ENCODE measurements around the gene INTS13.
A peak's percentile ranks its signal among the peaks of the same experiment; 100 is the strongest.
"Not testable (repeated sequence)": the region's sequence is repeated elsewhere in the genome, so short reads cannot be mapped to it uniquely, and the experiment has no call there.

INTS13 gene

DNA sequence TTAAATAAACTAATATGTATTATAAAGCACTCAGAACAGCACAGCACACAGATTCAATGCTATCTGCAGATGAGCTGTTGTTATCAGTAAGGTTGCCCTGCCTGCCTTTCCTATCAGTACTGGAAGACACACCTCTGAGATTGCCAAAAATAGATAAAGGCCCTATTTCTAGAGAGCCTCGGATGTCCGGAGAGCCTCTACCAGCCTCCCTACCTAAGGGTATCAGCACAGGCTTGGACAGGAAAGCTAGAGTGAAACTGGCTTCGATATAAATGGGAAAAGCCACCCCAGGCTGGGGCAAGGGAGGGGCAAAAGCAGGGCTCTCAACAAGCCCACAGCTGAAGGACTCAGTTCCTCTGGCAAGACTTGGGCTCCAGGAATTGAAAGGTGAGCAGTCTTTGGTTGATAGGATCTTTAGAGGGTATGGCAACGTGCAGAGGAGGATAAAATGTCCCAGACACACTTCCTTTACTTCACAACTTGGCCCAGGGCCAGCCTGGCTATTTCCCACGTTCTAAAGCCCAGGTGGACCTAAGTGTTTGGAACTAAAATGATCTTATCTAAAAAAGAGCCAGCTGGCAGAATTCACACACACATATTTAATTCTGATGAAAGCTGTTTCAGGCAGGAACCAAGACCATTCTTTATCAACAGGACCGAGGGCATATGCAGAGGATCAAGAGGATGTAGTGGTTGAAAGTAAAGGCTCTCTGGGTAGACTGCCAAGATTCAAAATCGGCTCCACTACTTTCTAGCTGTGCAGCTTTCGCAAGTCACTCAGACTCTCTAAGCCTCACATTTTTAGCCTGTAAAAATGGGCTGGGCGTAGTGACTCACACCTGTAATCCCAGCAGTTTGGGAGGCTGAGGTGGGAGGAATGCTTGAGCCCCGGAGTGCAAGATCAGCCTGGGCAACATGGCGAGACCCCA is 67.0 kb downstream of the INTS13 start:
- DNase-seq (ENCODE audit: low spot score), result peak; percentile 40

DNA sequence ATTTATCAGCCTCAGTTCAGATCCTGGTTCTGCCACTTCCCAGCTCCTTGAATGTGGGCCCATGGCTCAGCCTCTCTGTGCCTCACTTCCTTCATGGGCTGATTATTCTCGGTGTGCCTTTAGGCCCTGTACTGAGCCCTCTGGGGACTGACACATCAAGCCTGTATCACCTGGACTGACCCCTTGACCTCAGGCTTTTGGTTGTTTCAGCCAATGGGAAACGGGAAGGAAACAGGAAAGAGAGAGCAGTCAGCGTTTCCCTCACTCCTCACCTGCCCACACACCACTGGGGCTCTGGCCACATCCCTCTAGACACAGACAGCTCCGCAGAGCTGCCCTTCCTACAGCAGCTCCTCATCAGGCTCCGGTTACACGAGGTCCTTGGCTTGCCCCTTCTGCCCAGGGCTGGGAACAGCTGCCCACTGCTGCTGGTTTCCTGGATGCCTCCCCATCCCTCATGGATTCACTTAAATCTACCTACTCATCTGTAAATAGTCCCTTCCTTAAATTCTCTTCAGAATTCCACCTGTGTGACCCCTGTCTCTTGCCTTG is 67.8 kb downstream of the INTS13 start:
- DNase-seq (ENCODE audit: low spot score), result no peak

DNA sequence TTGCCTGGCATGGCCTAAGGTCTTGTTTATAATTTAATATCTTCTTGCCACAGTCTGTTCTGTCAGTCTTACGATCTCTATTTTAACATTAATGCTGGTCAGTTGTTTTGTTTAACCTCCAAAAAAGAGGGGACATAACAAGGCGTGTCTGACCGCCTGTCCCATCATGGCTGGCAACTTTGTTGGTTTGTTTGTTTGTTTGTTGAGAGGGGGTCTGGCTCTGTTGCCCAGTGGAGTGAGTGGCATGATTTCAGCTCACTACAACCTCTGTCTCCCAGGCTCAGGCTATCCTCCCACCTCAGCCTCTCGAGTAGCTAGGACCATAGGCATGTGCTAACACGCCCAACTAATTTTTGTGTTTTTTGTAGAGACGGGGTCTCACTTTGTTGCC is 68.7 kb downstream of the INTS13 start:
- DNase-seq (ENCODE audit: low spot score), result no peak

DNA sequence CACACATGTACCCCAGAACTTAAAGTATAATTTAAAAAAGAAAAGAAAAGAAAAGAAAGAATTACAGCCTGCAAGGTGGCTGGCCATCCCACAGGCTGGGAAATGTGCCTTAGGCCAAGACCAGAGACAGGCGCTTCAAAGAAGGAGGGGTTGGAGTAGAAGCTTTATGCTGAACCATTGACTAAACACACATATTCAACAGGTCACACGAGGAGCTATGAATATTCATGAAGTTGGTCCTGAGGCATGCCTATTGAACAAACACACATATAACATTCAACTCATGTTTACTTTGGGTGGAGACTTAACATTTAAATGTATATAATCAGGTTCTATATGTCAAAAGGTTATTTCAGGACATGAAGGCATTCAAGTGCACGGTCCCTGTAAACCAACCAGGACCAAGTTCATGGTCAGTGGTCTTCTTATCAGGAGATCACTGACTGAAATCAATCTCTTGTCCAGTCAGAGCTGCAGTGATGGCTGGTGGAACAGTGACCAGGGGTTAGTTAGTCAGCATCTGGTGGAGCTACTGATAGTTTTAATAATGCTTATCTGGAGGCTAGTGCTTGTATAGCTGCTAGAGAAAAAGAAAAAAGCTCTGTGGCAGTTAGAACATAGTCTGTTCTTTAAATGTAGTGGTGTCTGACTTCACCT is 69.2 kb downstream of the INTS13 start:
- no peak for DNase-seq (ENCODE audit: low spot score)

DNA sequence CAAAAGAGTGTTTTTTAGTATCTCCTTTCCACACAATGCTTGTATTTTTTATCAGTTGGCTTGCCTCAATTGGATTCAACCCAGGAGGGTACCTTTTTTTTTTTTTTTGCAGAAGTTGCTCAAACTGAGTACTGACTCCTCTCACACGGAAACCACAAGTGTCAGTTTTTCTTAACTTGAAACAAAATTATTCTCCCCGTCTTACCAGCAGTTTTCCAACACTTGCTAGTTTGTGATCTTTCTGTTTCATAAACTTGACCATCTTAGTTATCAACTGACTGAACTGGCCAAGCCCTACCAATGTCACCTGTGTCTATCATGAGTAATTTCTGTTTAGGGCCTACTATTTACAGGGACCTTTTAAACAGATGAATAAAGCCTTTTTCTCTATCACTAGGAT is 70.7 kb downstream of the INTS13 start:
- no peak for DNase-seq (ENCODE audit: low spot score)

DNA sequence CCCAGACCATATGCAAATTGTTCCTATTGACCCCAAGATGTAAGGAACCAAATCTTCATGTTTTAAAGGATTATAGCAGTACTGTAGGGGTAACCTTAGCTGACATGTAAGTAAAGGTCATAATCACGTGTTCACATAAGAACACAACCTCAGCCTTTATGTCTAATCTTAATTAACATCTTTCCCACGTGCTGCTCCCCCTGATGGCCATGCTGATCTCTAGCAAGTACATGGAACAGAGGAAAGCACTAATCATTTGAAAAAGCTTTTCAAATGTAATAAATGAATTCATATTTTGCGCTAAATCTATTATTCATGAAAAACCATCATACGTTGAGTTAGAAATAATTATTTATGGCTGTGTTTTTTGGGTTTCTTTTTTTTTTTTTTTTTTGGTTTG is 74.3 kb downstream of the INTS13 start:
- DNase-seq (ENCODE audit: low spot score), result no peak

DNA sequence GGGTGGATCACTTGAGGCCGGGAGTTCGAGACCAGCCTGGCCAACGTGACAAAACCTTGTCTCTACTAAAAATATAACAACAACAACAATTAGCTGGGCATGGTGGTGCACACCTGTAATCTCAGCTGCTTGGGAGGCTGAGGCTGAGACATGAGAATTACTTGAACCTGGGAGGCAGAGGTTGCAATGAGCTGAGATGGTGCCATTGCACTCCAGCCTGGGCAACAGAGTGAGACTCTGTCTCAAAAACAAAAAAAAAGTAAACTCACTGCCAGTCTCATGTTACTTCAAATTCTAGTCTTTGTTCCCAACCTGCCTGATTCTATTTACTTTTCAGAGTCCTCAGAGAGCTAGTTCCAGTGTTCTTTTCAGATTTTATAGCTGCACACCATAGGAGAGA is 75.0 kb downstream of the INTS13 start:
- not testable (repeated sequence) for DNase-seq (ENCODE audit: low spot score)

DNA sequence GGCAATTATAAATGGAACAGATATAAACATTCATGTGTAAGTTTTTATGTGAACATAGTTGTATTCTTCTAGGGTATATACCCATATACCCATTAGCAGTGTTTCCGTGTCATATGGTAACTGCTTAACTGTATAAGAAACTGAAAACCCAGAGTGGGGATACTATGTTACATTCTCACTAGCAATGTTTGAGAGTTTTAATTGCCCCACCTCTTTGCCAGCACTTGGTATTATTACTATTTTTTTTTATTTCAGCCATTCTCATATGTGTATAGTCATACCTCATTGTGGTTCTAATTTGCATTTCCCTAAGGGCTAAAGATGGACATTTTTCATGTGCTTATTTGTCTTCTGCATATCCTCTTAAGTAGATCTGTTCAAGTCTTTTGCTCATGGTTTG is 76.1 kb downstream of the INTS13 start:
- DNase-seq (ENCODE audit: low spot score), result no peak

DNA sequence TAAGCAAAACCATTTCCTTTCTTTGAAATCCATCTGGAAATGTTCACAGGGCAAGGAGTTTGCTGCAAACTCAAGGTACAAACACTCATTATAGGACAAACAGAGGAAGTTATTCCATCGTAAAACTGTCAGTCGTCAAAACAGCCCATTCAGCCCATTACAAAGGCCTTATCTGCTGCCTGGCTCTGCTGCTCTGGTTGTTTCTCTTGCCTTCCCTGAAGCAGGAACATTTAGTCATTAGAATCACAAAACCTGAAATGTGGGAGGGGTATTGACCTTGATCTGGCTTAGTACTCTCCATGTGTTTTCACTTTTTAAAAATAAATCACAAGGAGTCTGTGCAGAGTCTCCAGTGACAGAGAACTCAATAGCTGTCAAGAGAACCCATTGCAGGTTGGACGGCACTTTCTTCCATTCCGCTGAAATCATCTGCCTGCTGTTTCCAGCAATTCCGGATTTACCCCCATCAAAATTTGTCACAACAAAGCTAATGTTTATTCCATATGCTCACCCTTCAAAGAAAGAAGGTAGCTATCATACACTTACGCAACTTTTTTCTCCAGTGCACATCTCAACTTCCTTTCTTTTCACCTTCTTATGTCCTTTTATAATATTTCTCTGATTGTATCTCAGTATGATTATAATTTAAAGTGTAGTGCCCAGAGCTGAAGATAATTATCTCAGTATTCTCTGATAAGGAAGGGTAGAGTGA is 80.2 kb downstream of the INTS13 start:
- no peak for DNase-seq (ENCODE audit: low spot score)

DNA sequence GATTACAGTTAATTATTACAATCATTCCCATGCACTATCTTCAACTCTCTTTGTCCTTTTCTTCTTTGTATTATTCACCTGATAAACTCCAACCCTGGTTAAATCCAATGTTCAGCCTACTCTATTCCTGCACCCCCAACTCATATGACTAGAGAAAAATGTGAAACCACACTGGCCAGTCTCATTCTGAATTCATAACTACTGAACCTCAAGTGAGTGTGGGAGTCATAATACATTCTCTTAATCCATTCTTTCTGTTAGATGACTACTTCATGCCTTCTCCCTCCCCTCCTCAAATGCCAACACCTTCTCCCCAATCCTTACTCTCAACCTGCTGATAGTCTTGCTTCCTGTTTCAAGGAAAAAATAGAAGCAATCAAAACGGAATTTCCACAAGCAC is 82.4 kb downstream of the INTS13 start:
- no peak for DNase-seq (ENCODE audit: low spot score)
